ENCODE data around the gene SLC38A3.

SLC38A3 gene

GRCh38 chr3:50269977-50270413 lies 64.9 kb downstream of the SLC38A3 start:
- DNase-seq (ENCODE audit: low read depth), result peak; percentile 52
- TF ChIP-seq CTCF (conservative IDR thresholded peaks at IDR 0.05; ENCODE audit: control insufficient read depth, insufficient read depth, low read depth, low read length), result no peak
- no peak overlapping the region for H3K4me3 ChIP-seq (ENCODE audit: control insufficient read depth, low read depth, low read length)

- DNase-seq (ENCODE audit: low read depth), result no peak
- no peak for TF ChIP-seq CTCF (conservative IDR thresholded peaks at IDR 0.05; ENCODE audit: control insufficient read depth, insufficient read depth, low read depth, low read length)
- H3K4me3 ChIP-seq (ENCODE audit: control insufficient read depth, low read depth, low read length), result no peak overlapping the region
Observed at GRCh38 chr3:50270422-50271224, 65.6 kb downstream of the SLC38A3 start.
